Adrenal gland (tissue), 5 donors: ENCODE measurements around the gene KCNB1.

Experiments used
- CTCF ChIP-seq, 6 experiments: fragments of 450-650 bp in 4 of 6; fragments of 200-600 bp in 2 of 6; sonication (generic) in 1 of 6; IDR thresholded peaks; 1 replicate in 5 of 6; 2 replicates in 1 of 6; pipeline versions ENCODE4 v1.5.1 to v1.8.0; 2016 to 2021; ENCODE audit warnings: antibody characterized with exemption in 6 of 6, mild to moderate bottlenecking in 2 of 6, moderate library complexity in 1 of 6
- POLR2A ChIP-seq, 2 donors: fragments of 450-650 bp; IDR thresholded peaks; one replicate each; pipeline ENCODE4 v1.6.1; 2017; ENCODE audit warnings: antibody characterized with exemption in 2 of 2, mild to moderate bottlenecking in 2 of 2, moderate library complexity in 1 of 2
- donor health status: DM: no; HTN: no; CAD: no.

GRCh38 chr20:49445176-49445575 is 37.3 kb downstream of the KCNB1 start:
- no peak for TF ChIP-seq CTCF (IDR thresholded peaks at IDR 0.05)
- no peak for TF ChIP-seq POLR2A (IDR thresholded peaks at IDR 0.05)
